Kidney glomerular epithelial cell (primary cell): ENCODE results near the gene OSGEP.

Experiments
- DNase-seq: peaks from one replicate; lab custom pipeline; 2025; lab: John Stamatoyannopoulos, UW

The OSGEP gene

GRCh38 chr14:20454516-20455354, at the start of gene OSGEP, which contains the start of gene APEX1:
OSGEP (minus strand) TSS chr14:20454812; CDS start chr14:20454683, 129 bp downstream.
APEX1 (plus strand) TSS chr14:20455226; CDS start chr14:20455646, 420 bp downstream.
- peak; percentile 100 for DNase-seq

GRCh38 chr14:20503898-20504297, 49.3 kb upstream of the OSGEP start:
- DNase-seq: peak; percentile 2

GRCh38 chr14:20501346-20501745, 46.7 kb upstream of the OSGEP start:
- no peak for DNase-seq

GRCh38 chr14:20499881-20500280, 45.3 kb upstream of the OSGEP start:
- DNase-seq: peak; percentile 34

GRCh38 chr14:20499108-20499507, 44.5 kb upstream of the OSGEP start:
- DNase-seq: no peak

GRCh38 chr14:20498622-20499021, 44.0 kb upstream of the OSGEP start:
- peak; percentile 23 for DNase-seq

- no peak for DNase-seq
Observed at GRCh38 chr14:20494935-20495766, 40.5 kb upstream of the OSGEP start.

- no peak for DNase-seq
Observed at GRCh38 chr14:20493634-20494033, 39.0 kb upstream of the OSGEP start.

GRCh38 chr14:20492486-20492885, 37.9 kb upstream of the OSGEP start:
- DNase-seq: no peak

- no peak for DNase-seq
Observed at GRCh38 chr14:20490563-20490962, 36.0 kb upstream of the OSGEP start.

GRCh38 chr14:20489093-20489994, 34.7 kb upstream of the OSGEP start:
- peak; percentile 23 for DNase-seq

GRCh38 chr14:20487396-20487725, 32.7 kb upstream of the OSGEP start:
- DNase-seq: no peak

GRCh38 chr14:20486684-20487395, 32.2 kb upstream of the OSGEP start:
- DNase-seq: no peak

GRCh38 chr14:20485900-20486299, 31.3 kb upstream of the OSGEP start:
- no peak for DNase-seq

GRCh38 chr14:20482382-20482781, 27.8 kb upstream of the OSGEP start:
- no peak for DNase-seq

- DNase-seq: no peak
Observed at GRCh38 chr14:20478894-20479293, 24.3 kb upstream of the OSGEP start.

- peak; percentile 12 for DNase-seq
Observed at GRCh38 chr14:20477211-20477876, 22.7 kb upstream of the OSGEP start.

- no peak for DNase-seq
Observed at GRCh38 chr14:20476776-20477175, 22.2 kb upstream of the OSGEP start.

- no peak for DNase-seq
Observed at GRCh38 chr14:20472536-20473169, 18.0 kb upstream of the OSGEP start.

- peak; percentile 25 for DNase-seq
Observed at GRCh38 chr14:20470603-20470901, 15.9 kb upstream of the OSGEP start.
